GM23338 (cell line): ENCODE measurements around the gene RBM7. TPM values are rescaled to one million over a fixed set of nuclear protein-coding genes. Genes with fewer than 3 reads are reported as not detected.

Source experiments
- ATAC-seq: fragments of 200-7000 bp; cut with Tn5 transposase; 3 replicates; pipeline ENCODE4 v1.9.1; 2020
- DNase-seq: peaks from one replicate; pipeline ENCODE4 v3.0.0-alpha.2; 2015; ENCODE audit warnings: low spot score
- H2AFZ ChIP-seq: fragments of 200-600 bp; sonication (generic); 2 replicates; pipeline ENCODE4 v1.8.0; 2016; ENCODE audit warnings: antibody characterized with exemption, mild to moderate bottlenecking, moderate library complexity
- H3F3A ChIP-seq: fragments of 200-600 bp; sonication (generic); replicated peaks from 2 replicates; pipeline ENCODE4 v1.8.0; 2017; ENCODE audit warnings: antibody characterized with exemption, mixed run types, low read depth
- H3K27ac ChIP-seq: fragments of 200-600 bp; sonication (generic); 2 replicates; pipeline ENCODE4 v1.6.1; 2016; ENCODE audit warnings: low read depth
- H3K27me3 ChIP-seq: fragments of 200-600 bp; sonication (generic); 2 replicates; pipeline ENCODE4 v1.8.0; 2016; ENCODE audit warnings: mild to moderate bottlenecking, mixed run types, moderate library complexity; ENCODE audit not compliant: insufficient read depth
- H3K36me3 ChIP-seq: fragments of 200-600 bp; sonication (generic); 2 replicates; pipeline ENCODE4 v1.8.0; 2016; ENCODE audit warnings: mild to moderate bottlenecking; ENCODE audit not compliant: insufficient read depth
- H3K4me1 ChIP-seq: fragments of 200-600 bp; sonication (generic); 2 replicates; pipeline ENCODE4 v1.8.0; 2016; ENCODE audit warnings: mild to moderate bottlenecking, moderate library complexity; ENCODE audit not compliant: insufficient read depth
- H3K4me2 ChIP-seq: fragments of 200-600 bp; sonication (generic); 2 replicates; pipeline ENCODE4 v1.7.1; 2017; ENCODE audit warnings: mixed run types
- H3K4me3 ChIP-seq: fragments of 200-600 bp; sonication (generic); 2 replicates; pipeline ENCODE4 v1.6.1; 2016; ENCODE audit warnings: mixed run types
- H3K79me2 ChIP-seq: fragments of 200-600 bp; sonication (generic); replicated peaks from 2 replicates; pipeline ENCODE4 v1.8.0; 2017; ENCODE audit warnings: mild to moderate bottlenecking; ENCODE audit not compliant: insufficient read depth
- H3K9me2 ChIP-seq: fragments of 200-600 bp; sonication (generic); 2 replicates; pipeline ENCODE4 v1.8.0; 2017; ENCODE audit not compliant: insufficient read depth
- H4K20me1 ChIP-seq: fragments of 200-600 bp; sonication (generic); replicated peaks from 2 replicates; pipeline ENCODE4 v1.8.0; 2017; ENCODE audit warnings: mild to moderate bottlenecking; ENCODE audit not compliant: insufficient read depth
- H3K27ac Mint-ChIP-seq: 2 replicates; pipeline ENCODE4 v1.8.0; 2020; ENCODE audit warnings: inconsistent platforms, mild to moderate bottlenecking, moderate library complexity, mixed read lengths
- H3K27me3 Mint-ChIP-seq: 3 replicates; pipeline ENCODE4 v1.8.0; 2022; ENCODE audit warnings: low read depth, mild to moderate bottlenecking, moderate library complexity, mixed read lengths, inconsistent platforms; ENCODE audit not compliant: insufficient read depth, poor library complexity
- H3K36me3 Mint-ChIP-seq: 3 replicates; pipeline ENCODE4 v1.8.0; 2021; ENCODE audit warnings: low read depth, mild to moderate bottlenecking, inconsistent platforms, moderate library complexity, mixed read lengths
- H3K4me1 Mint-ChIP-seq: 3 replicates; pipeline ENCODE4 v1.8.0; 2020; ENCODE audit warnings: mild to moderate bottlenecking, inconsistent platforms, mixed read lengths
- H3K4me3 Mint-ChIP-seq: 3 replicates; pipeline ENCODE4 v1.8.0; 2021; ENCODE audit warnings: moderate library complexity, mild to moderate bottlenecking, inconsistent platforms, mixed read lengths
- H3K9me3 Mint-ChIP-seq: 3 replicates; pipeline ENCODE4 v1.8.0; 2020; ENCODE audit warnings: moderate library complexity, mild to moderate bottlenecking, inconsistent platforms, mixed read lengths
- CREB1 ChIP-seq: fragments of 250-450 bp; sonication (Bioruptor Pico); IDR thresholded peaks from 2 replicates; pipeline ENCODE4 v1.5.0; 2020; ENCODE audit warnings: low read depth, mild to moderate bottlenecking, moderate library complexity
- EZH2 ChIP-seq: fragments of 200-600 bp; sonication (generic); IDR thresholded peaks from one replicate; pipeline ENCODE4 v1.8.0; 2017; ENCODE audit warnings: antibody characterized with exemption, mild to moderate bottlenecking, low read depth; ENCODE audit not compliant: unreplicated experiment
- EZH2phosphoT487 ChIP-seq: fragments of 200-600 bp; sonication (generic); IDR thresholded peaks from one replicate; pipeline ENCODE4 v1.8.1; 2018; ENCODE audit warnings: antibody characterized with exemption; ENCODE audit not compliant: unreplicated experiment
- JUNB ChIP-seq: IDR thresholded peaks from one replicate; pipeline ENCODE4 v1.6.1; 2016; ENCODE audit warnings: antibody characterized with exemption; ENCODE audit not compliant: unreplicated experiment
- NANOG ChIP-seq: IDR thresholded peaks from 2 replicates; pipeline ENCODE4 v1.6.1; 2016; ENCODE audit warnings: antibody characterized with exemption, borderline replicate concordance
- REST ChIP-seq: IDR thresholded peaks from one replicate; pipeline ENCODE4 v1.6.1; 2018; ENCODE audit warnings: antibody characterized with exemption; ENCODE audit not compliant: unreplicated experiment
- STAT1 ChIP-seq: IDR thresholded peaks from one replicate; pipeline ENCODE4 v1.6.1; 2016; ENCODE audit warnings: antibody characterized with exemption; ENCODE audit not compliant: unreplicated experiment
- ZNF114 ChIP-seq: fragments of 250-450 bp; sonication (Bioruptor Pico); IDR thresholded peaks from 2 replicates; pipeline ENCODE4 v1.5.0; 2020; ENCODE audit warnings: mild to moderate bottlenecking, moderate library complexity
- ZNF331 ChIP-seq: fragments of 250-450 bp; sonication (Bioruptor Pico); IDR thresholded peaks from 2 replicates; pipeline ENCODE4 v1.5.0; 2020; ENCODE audit warnings: low read depth, mild to moderate bottlenecking, moderate library complexity
- polyA plus RNA-seq: library from polyadenylated mRNA; unstranded; fragments of >200 nt; fragmentation: Nextera tagmentation; extraction: Ambion mirVana; gene quantifications from 2 replicates; pipeline ENCODE4 v1.2.1, GENCODE V29; 2016
- total RNA-seq: library from RNA; depleted of rRNA; stranded (reverse); fragments of >200 nt; shearing (Covaris generic); gene quantifications from 2 replicates; pipeline ENCODE4 v1.2.3, GENCODE V29; 2014
- TF ChIP-seq, protein P1 (sequence below), 2 experiments: fragments of 200-600 bp in 1 of 2; sonication (generic) in 1 of 2; conservative IDR thresholded peaks; 2 replicates each; pipeline versions ENCODE4 v1.5.1 to v1.6.1; 2016 to 2017; ENCODE audit warnings: antibody characterized with exemption in 2 of 2, low read depth in 2 of 2, mild to moderate bottlenecking in 2 of 2, moderate library complexity in 1 of 2
- TF ChIP-seq, protein P2 (sequence below): fragments of 250-450 bp; sonication (Bioruptor Pico); IDR thresholded peaks from 2 replicates; pipeline ENCODE4 v1.5.0; 2020; ENCODE audit warnings: mild to moderate bottlenecking, moderate library complexity

Gene RBM7
- total and polyA plus RNA-seq, 2 experiments from 2014 or later = 31.5 to 57.2 TPM

DNA sequence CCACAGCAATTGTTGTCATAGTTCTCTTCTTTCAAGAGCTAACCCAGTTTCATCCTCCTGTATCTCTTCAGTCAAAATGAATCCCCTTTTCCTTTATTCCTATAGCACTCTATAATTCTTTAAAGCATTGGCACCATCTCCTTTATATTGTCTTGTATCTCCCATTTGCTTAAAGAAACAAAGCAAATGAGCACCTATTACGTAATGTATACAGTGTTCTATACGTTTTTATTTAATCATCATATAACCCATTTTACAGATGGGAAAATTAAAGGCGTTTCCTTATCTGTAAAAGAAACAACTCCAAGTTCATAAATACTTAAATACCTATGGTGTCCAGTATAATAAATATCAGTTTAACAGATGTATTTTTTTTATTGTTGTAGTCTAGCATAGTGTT is 32.4 kb downstream of the RBM7 start (continued):
- TF ChIP-seq ZNF331 (CRISPR knock-in tag) (no peak), EZH2 (no peak), NANOG (no peak), JUNB (no peak), STAT1 (no peak)
- TF ChIP-seq, protein P1, sequence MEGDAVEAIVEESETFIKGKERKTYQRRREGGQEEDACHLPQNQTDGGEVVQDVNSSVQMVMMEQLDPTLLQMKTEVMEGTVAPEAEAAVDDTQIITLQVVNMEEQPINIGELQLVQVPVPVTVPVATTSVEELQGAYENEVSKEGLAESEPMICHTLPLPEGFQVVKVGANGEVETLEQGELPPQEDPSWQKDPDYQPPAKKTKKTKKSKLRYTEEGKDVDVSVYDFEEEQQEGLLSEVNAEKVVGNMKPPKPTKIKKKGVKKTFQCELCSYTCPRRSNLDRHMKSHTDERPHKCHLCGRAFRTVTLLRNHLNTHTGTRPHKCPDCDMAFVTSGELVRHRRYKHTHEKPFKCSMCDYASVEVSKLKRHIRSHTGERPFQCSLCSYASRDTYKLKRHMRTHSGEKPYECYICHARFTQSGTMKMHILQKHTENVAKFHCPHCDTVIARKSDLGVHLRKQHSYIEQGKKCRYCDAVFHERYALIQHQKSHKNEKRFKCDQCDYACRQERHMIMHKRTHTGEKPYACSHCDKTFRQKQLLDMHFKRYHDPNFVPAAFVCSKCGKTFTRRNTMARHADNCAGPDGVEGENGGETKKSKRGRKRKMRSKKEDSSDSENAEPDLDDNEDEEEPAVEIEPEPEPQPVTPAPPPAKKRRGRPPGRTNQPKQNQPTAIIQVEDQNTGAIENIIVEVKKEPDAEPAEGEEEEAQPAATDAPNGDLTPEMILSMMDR (conservative IDR thresholded peaks at IDR 0.05; ENCODE audit: low read depth in 2 of 2) = no peak

DNA sequence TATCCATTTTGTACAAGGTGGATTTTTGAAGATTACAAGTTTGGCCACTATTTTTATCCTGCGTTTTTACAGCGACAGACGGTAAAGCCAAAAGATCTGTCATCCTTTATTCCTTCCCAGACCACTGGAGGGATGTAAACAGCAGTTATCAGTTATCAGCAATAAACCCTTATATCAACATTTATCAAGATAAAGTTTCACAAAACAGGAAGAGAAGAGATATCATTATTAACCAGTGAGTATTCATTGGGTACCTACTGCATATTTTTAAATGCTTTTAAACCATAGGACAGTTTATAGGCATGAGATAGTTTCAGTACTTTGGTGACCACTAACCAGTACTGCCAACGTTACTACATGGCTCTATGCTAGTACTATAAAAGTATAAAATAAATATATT is 32.9 kb downstream of the RBM7 start:
- no peaks in the 10 kb centered on the region for H3K27me3 ChIP-seq
- no peaks in the 10 kb centered on the region for H3K79me2 ChIP-seq
- no peaks in the 10 kb centered on the region for H4K20me1 ChIP-seq
- H3K4me3 ChIP-seq = no peak overlapping the region
- ATAC-seq (no peak), DNase-seq (no peak)
- Mint-ChIP-seq H3K4me1 (peaks cover 19% of the 10 kb centered on the region; the same call in 2 of the 3 replicates), H3K36me3 (no peaks in the 10 kb centered on the region), H3K27me3 (no peaks in the 10 kb centered on the region), H3K4me3 (no peak overlapping the region), H3K27ac (no peak overlapping the region), H3K9me3 (no peaks in the 10 kb centered on the region)
- H3K27ac ChIP-seq = no peak overlapping the region
- H3K36me3 ChIP-seq = no peaks in the 10 kb centered on the region
- H3K4me2 ChIP-seq = no peak overlapping the region
- peaks cover 9% of the 10 kb centered on the region for H3K4me1 ChIP-seq
- peaks cover 5% of the 10 kb centered on the region; the same call in 1 of the 2 replicates for H3F3A ChIP-seq
- H3K9me2 ChIP-seq = no peaks in the 10 kb centered on the region
- H2AFZ ChIP-seq = no peak overlapping the region
- no peak for TF ChIP-seq REST
- TF ChIP-seq ZNF331 (CRISPR knock-in tag) = no peak
- TF ChIP-seq, protein P2, sequence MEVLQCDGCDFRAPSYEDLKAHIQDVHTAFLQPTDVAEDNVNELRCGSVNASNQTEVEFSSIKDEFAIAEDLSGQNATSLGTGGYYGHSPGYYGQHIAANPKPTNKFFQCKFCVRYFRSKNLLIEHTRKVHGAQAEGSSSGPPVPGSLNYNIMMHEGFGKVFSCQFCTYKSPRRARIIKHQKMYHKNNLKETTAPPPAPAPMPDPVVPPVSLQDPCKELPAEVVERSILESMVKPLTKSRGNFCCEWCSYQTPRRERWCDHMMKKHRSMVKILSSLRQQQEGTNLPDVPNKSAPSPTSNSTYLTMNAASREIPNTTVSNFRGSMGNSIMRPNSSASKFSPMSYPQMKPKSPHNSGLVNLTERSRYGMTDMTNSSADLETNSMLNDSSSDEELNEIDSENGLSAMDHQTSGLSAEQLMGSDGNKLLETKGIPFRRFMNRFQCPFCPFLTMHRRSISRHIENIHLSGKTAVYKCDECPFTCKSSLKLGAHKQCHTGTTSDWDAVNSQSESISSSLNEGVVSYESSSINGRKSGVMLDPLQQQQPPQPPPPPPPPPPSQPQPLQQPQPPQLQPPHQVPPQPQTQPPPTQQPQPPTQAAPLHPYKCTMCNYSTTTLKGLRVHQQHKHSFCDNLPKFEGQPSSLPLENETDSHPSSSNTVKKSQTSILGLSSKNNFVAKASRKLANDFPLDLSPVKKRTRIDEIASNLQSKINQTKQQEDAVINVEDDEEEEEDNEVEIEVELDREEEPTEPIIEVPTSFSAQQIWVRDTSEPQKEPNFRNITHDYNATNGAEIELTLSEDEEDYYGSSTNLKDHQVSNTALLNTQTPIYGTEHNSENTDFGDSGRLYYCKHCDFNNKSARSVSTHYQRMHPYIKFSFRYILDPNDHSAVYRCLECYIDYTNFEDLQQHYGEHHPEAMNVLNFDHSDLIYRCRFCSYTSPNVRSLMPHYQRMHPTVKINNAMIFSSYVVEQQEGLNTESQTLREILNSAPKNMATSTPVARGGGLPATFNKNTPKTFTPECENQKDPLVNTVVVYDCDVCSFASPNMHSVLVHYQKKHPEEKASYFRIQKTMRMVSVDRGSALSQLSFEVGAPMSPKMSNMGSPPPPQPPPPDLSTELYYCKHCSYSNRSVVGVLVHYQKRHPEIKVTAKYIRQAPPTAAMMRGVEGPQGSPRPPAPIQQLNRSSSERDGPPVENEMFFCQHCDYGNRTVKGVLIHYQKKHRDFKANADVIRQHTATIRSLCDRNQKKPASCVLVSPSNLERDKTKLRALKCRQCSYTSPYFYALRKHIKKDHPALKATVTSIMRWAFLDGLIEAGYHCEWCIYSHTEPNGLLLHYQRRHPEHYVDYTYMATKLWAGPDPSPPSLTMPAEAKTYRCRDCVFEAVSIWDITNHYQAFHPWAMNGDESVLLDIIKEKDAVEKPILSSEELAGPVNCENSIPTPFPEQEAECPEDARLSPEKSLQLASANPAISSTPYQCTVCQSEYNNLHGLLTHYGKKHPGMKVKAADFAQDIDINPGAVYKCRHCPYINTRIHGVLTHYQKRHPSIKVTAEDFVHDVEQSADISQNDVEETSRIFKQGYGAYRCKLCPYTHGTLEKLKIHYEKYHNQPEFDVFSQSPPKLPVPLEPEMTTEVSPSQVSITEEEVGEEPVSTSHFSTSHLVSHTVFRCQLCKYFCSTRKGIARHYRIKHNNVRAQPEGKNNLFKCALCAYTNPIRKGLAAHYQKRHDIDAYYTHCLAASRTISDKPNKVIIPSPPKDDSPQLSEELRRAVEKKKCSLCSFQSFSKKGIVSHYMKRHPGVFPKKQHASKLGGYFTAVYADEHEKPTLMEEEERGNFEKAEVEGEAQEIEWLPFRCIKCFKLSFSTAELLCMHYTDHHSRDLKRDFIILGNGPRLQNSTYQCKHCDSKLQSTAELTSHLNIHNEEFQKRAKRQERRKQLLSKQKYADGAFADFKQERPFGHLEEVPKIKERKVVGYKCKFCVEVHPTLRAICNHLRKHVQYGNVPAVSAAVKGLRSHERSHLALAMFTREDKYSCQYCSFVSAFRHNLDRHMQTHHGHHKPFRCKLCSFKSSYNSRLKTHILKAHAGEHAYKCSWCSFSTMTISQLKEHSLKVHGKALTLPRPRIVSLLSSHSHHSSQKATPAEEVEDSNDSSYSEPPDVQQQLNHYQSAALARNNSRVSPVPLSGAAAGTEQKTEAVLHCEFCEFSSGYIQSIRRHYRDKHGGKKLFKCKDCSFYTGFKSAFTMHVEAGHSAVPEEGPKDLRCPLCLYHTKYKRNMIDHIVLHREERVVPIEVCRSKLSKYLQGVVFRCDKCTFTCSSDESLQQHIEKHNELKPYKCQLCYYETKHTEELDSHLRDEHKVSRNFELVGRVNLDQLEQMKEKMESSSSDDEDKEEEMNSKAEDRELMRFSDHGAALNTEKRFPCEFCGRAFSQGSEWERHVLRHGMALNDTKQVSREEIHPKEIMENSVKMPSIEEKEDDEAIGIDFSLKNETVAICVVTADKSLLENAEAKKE = no peak
- no peak for TF ChIP-seq ZNF114 (CRISPR knock-in tag)
- TF ChIP-seq, protein P1 (conservative IDR thresholded peaks at IDR 0.05; ENCODE audit: low read depth in 2 of 2) = no peak
- TF ChIP-seq STAT1 = no peak
- TF ChIP-seq EZH2phosphoT487 = no peak
- TF ChIP-seq CREB1 (CRISPR knock-in tag) = no peak
- TF ChIP-seq NANOG = no peak
- no peak for TF ChIP-seq EZH2
